PC-9 (cell line): ENCODE measurements around the gene DHX32.

ENCODE experiments used
- CTCF ChIP-seq: fragments of 200-600 bp; sonication (generic); conservative IDR thresholded peaks from 2 replicates; pipeline ENCODE4 v1.6.1; 2017; ENCODE audit warnings: mixed run types, antibody characterized with exemption, mild to moderate bottlenecking, moderate library complexity
- EZH2 ChIP-seq: fragments of 200-600 bp; sonication (generic); IDR thresholded peaks from 2 replicates; pipeline ENCODE4 v1.8.0; 2017; ENCODE audit warnings: antibody characterized with exemption, low read depth

- no peak for TF ChIP-seq CTCF
- no peak for TF ChIP-seq EZH2
These were observed 78.4 kb downstream of the DHX32 start for GRCh38 chr10:125802739-125803138.
